Muscle of back (tissue), 11 donors: ENCODE data around the gene UBE2E2. TPM values are rescaled to one million over a fixed set of nuclear protein-coding genes. Genes with fewer than 3 reads are reported as not detected.
A peak's percentile ranks its signal among the peaks of the same experiment; 100 is the strongest.

Source experiments
- DNase-seq, 3 donors: peaks; one replicate each; pipeline versions ENCODE4 v3.0.0 to v3.0.0-alpha.2; 2013
- polyA plus RNA-seq, 10 donors: library from polyadenylated mRNA; unstranded; fragments of 120-200 nt; gene quantifications; one replicate each; pipeline ENCODE4 v1.2.1, GENCODE V29; 2013; ENCODE audit not compliant: insufficient read length in 10 of 10

UBE2E2 gene
- polyA plus RNA-seq, 10 donors = 28.9 to 42.2 (median 38.7) TPM

GRCh38 chr3:23192816-23193215, 10.3 kb upstream of the UBE2E2 start:
- no peak for DNase-seq

DNA sequence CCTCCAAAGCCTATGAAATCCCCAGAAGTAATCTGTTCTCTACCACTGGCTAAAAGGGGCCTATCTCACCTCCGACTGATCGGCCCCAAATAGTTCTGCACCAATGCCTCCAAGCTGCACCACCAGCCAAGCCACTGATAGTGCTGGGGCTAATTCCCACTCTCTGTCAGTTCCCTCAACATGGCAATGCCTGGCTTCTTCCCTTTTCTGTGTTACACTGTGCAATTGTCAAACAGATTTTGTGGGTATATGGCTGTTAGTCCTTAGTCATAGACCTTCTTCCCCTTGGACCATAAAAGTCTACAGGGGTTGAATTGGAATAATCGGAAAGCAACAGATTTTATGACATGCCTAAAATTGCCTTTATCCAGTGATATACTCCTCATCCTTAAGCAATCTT, 9.3 kb upstream of the UBE2E2 start:
- DNase-seq = no peak

DNA sequence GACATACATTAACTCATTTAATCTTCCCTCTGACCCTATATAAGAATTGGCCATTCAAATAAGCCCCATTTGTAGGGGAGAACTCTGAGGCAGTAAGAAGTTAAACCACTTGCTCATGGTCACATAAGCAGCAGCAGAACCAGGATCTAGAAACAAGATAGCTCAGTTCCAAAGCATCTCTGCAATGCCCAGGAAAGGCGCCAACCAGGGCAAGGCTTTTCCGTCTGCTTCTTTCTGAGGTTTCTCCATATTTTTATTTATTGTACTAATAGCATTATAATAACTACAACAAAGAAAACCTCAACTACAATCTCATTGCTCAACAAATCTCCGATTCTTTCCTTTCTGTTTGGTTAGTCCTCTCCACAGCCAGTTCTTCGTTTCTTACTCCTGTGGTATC, 4.3 kb upstream of the UBE2E2 start:
- DNase-seq = no peak

GRCh38 chr3:23199649-23200048, 3.5 kb upstream of the UBE2E2 start:
- no peak for DNase-seq

- DNase-seq = peak in 1 of 3 donors; percentile 5
These were observed 1.8 kb upstream of the UBE2E2 start for GRCh38 chr3:23201154-23201838.

- no peak for DNase-seq
These were observed 765 bp upstream of the UBE2E2 start for GRCh38 chr3:23202203-23202920.

DNA sequence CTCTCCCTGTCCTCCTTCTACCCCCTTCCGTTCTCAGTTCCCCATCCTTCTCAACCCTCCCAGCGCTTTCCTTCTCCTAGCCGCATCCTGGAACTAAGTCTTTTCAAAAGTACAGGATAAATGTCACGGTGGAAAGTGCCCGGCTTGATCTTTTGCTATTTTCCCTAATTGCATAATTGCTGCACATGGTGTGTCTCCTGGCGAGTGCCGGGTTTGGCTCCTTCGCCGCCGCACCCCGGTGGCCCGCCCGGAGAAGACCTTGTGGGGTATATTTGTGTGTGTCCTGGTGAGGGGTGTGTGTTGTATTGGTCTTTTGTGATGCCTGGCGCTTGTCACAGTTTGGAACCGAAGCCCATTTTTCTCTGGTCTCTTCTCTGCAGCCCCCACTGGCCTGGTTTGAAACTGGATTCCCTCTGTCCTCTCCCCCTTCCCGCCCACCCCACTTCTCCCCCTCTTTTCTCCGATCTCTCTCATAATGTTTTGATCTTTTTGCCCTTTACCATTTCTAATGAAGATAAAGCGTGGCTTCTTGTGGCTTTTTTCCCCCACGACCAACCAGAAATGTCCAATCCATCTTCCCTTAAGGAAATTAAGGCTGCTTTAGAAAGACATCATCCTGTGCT, 692 bp downstream of the UBE2E2 start:
- peak; percentile 25 to 77 (median 63) for DNase-seq

- DNase-seq = no peak
These were observed 3.2 kb downstream of the UBE2E2 start for GRCh38 chr3:23206366-23206765.

DNA sequence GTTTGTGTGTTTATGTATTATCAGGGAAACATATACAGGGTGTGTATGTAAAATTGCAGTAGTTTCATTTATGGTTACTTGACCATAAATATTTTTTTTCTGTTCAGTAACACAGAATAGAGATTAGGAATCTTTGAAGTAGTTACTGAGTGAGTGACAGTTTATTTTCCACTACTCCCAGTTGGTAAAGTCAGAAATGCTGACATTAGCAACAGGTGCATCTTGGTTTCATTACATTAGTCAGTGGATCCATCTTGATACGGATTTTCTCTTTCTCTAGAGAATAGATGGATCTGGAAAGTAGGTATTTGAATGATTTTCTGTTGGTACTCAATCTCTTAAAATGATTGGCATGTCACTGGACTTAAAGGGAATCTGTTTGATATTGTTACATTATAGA, 6.0 kb downstream of the UBE2E2 start:
- no peak for DNase-seq

GRCh38 chr3:23209747-23210487, 6.8 kb downstream of the UBE2E2 start:
- no peak for DNase-seq

DNA sequence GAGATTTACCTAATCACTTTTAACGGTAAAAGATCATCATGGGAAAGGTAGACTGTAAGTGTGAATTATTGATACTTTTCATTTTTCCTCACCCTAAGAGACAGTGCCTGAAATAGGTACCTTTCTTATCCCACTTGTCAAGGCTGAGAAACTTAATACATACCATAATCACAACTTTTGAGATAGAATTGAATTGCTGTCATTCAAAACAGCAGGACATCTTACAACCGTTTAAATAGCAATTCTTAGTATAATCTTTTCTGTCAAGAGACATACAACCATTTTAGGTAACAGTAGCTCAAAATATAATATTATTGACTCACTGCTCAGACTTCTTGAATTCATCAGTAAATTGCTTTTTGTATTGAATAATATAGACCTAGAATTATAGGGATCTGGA, 10.7 kb downstream of the UBE2E2 start:
- DNase-seq = no peak

- peak in 2 of 3 donors; percentile 15 to 26 for DNase-seq
These were observed 14.9 kb downstream of the UBE2E2 start for GRCh38 chr3:23217872-23218554.

DNA sequence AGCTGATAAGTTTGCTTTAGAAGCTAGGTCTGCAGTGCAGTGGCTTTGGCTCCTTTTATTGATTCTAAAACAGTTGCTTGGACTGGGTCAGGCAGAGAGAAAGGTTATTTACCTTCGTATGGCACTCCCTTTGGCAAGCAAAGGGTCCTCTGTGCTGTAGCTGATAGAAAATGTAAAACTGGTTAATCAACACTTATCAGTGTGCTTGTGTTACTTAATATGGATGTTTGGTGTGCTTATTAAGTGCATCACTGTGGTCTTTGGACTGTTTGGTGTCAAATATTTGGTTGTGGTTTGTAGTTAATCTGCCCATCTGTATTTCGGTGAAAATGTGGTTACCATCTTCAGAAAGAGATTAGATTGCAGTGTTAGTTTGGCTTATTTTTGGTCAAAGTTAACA, 16.0 kb downstream of the UBE2E2 start:
- no peak for DNase-seq

- no peak for DNase-seq
These were observed 16.4 kb downstream of the UBE2E2 start for GRCh38 chr3:23219552-23219951.

DNA sequence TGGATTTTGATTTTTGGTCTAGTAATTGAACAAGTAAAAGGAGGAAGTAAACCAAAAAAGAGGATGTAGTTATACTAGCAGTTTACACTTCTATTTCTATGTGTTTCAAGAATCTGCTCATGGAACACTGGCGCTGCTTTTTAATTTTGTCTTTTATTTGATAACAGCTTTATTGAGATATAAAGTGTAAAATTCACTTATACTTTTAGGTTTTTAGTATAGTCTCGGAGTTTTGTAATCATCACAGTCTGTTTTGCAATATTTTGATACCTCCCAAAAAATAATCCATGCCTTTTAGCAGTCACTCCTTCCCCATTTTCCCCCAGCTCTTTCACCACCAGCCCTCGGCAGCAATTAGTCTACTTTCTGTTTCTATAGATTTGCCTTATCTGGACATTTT, 18.0 kb downstream of the UBE2E2 start:
- DNase-seq = peak in 1 of 3 donors; percentile 13

- no peak for DNase-seq
These were observed 28.9 kb downstream of the UBE2E2 start for GRCh38 chr3:23232016-23232415.

GRCh38 chr3:23232854-23233253, 29.7 kb downstream of the UBE2E2 start:
- DNase-seq = no peak

DNA sequence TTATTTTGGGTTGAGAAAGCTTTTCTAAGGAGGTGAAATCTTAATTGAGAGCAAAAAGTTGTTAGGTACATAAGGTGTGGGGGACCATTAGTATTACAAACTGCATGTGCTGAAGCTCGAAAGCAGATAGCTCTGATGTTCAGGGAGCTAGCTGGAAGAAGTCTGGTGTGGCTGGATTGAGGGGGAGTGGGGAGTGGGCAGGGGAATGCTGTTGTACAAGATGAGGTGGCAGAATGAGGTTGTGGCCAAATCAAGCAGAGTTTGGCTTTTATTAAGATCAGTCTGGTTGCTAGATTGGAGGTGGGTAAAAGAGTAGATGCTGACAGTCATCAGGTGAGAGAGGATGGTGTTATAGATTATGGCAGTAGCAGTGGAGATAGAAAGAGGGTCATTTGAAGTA, 32.1 kb downstream of the UBE2E2 start:
- DNase-seq = no peak

DNA sequence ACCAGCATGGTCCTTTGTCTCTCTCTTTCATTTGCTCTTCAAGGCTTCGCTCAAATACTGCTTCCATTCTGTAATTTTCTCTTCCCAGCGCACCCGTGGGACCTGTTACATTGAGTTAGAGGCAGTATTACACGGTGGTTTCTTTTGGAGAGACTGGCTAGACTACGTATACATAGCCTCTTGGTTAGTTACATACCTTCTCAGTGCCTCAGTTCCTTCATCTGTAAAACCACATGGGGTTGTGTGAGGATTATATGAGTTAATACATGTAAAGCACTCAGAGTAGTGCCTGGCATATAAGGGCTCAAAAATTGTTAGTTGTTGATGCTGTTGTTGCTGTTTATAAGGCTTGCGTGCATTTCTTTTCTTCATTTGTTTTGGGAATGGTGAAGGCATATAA, 33.8 kb downstream of the UBE2E2 start:
- DNase-seq = no peak

DNA sequence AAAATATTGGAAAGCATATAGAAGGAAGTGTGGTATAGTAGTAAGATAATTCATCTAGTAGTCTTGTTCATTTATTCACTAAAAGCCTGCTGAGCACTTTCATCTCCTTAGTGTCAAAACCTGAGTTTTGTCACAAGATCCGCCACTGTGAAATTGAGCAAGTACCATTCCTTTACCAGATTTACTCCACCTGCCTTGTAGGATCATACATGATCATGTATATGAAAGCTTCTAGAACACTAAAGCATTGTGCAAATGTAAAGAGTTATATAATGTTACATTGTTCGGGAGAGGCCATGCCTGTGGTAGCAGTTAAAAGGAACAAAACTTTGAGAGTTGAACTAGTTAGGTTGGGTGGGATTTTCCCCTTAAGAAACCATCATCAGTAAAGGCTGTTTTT, 35.0 kb downstream of the UBE2E2 start:
- no peak for DNase-seq

DNA sequence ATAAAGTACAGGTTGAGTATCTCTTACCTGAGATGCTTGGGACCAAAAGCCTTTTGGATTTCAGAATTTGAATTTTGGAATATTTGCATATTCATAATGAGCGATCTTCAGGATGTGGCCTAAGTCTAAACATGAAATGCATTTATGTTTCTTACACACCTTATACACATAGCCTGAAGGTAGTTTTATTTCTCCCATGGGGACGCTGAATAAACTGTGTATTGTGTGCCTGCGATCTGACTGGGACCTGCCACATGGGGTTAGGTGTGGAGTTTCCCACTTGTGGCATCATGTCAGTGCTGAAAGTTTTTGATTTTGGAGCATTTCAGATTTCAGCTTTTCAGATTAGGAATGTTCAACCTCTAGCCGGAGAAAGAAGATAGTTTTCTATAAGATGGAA, 35.5 kb downstream of the UBE2E2 start:
- DNase-seq = no peak
